Left hindlimb (tissue), 1 donor: ENCODE measurements around the gene FAM193B.

Experiments
- DNase-seq: peaks from one replicate; pipeline ENCODE4 v3.0.0-alpha.2; 2018

Gene FAM193B

DNA sequence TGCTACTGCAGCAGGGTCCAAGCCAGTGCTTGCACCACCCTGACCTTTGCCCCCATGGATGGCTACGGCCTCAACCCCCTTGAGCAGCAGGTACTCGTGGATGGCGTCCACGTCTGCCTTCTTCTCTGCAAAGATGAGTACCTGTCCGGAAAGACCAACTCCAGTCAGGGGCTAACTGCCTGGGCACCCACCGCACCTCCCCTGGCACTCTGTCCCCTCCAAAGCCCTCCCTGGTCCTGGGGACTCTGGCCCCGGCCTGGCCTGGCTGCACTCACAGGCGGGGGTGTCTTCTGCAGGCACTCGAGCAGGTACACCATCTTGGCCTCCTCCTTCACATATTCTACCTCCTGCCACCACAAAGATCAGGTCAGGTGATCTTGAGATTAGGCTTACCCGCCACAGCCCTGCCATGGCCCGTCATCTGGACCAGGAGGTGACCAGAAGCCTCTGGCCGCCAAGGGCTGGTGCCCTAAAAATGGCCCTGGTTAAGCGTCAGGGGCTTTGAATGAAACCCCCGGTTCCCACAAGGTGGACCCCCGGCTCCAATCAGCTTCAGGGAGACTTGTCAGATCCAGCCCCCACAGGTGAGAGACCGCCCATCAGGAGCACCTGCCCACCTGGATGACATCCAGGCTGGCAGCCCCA lies 41.5 kb downstream of the FAM193B start:
- DNase-seq = no peak

DNA sequence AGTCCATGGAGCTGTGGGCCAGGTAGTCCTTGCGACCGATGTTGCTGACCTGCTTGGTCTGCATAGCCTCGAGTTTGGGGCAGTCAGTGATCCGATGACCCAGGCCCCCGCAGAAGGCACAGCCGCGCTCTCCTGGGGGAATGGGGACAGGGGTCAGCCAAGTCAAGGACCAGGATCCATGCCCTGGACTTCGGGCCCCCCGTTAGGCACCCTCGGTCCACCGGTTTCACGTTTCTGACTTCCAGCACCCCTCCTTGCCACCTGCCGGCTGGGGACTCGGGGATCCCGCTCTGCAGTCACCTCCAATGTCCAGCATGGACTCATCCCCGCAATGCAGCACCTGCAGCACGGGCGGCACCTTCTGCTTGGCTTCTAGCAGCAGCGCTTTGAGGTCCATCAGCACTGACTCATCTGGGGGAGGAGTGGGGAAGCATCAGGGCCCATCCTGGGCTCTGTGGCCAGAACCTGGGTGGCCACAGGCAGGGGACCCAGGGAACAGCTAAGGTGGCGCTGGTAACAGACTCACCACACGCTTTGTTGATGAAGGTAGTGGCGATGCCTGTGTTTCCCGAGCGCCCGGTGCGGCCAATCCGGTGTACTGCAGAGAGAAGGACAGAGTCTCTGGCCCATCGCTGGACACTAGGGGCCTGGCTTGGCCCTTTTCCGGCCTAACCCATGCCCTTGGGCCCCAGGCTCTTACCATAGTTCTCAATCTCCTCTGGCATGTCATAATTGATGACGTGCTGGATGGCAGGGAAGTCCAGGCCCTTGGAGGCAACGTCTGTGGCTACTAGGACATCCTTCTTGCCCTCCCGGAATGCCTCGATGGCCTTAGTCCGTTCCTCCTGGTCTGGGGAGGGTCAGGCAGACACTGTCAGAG lies 42.3 kb downstream of the FAM193B start:
- DNase-seq = no peak

DNA sequence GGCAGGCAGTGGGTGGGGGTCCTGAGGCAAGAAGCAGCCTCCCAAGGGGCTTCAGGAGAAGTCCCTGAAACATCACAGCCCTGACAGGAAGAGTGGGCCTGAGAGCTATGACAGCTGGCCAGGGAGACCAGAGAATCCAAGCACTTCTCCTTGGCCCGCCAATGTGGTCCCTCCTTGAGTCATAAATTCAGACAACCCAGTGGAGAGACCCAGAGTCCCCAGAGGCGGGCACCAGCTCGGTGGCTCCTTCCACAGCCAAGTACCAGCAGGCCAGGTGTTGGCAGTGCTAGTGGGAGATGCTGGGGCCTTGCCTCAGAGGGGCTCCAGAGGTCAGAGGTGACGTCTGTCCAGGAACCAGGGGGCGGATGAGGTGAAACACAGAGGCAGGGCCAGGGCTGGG lies 43.2 kb downstream of the FAM193B start:
- no peak for DNase-seq

DNA sequence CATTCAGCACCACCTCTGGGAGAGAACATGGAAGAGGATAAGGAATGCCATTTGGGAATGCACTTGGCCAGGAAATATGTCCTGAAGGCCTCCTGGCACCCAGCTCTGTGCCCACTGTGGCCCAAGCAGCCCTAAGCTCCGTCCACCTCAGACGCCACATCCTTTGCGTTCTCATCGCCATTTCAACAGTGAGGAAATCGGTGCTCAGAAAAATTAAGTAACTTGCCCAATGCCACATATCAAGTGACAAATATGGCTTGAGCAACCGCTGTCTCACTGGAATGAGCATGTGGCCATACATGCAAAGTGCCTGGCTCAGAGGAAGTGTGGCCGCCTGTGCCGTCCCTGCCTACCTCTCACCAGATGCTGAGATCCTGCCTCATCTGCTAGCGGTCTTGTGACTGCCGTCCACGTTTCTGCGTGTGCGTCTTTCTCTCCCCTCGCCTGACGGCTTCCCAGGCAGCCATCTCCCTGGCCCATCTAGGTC lies 43.8 kb downstream of the FAM193B start:
- no peak for DNase-seq

DNA sequence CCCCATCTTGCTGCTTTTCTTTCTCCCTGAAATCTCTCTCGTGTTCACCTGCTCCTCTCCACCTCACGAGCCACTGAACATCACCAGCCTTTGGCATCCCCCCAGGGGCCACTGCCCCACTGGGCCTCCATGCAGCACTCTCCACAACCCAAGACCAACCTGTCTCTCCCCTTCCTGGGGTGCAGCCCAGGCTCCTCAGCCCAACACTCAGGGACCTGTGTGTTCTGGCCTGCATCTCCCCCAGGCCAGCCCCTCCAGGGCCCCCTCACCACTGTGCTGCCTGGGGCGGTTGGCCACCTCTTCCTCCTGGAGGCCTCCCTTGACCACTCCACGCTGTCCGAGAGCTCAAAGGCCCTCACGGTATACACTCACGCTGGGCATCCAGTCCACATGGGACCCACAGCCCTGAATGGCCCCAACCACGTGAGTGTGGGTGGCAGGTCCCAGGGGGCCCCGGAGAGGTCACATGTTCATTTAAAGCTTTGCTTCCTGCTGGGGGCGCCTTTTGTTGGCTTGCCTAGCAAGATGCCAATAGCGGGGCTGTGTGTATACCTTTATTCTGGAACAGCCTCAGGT lies 44.3 kb downstream of the FAM193B start:
- DNase-seq = no peak

DNA sequence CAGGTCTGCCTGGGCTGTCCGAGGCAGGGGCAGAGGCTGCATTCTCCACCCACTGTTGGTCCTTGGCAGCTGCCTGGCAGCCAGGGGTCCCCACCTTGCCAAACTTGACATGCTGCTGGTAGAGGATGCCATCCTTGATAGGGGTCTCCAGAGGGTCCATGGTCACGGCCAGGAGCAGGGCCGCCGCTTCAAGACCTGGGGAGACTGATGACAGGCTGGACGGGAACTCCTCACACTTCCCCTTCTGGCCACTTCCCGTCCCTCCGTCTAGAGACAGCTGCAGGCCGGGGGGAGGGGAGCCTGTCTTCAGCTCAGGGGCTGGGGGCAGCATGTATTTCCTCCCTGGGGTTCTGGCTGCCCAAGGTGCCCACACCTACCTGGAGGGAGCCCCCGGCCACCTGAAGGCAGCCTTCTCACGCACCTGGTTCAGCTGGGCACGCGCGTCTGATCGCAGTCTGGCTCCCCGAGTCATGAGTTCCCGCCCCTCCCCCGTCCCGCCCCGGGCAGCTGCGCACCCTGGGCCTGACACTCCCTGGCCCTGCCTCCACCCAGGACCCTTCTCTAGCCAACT lies 44.9 kb downstream of the FAM193B start, which contains the start of gene DOK3:
TSS of gene DOK3 (minus strand) at position 446 of the 571 bp plus-strand sequence. CDS start at position 160, 286 bp downstream.
- no peak for DNase-seq

DNA sequence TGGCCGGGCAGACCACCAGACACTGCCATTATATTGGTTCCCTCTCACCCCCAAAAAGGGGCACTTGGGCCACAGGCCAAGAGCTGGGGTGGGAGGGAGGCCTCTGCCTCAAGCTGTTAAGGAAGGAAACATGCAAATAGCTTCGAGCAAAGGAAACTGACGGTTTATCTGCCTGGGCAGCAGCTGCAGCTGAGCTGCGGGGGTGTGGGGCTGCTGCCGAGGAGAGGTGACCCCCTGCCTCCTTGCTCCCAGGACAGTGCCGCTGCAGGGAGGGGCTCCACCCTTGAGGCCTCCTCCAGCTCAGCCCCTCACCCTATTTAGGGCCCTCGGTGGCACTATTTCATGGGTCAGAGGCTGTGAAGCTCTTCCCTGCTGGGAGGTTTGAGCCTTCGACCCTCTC lies 45.5 kb downstream of the FAM193B start:
- DNase-seq = no peak

DNA sequence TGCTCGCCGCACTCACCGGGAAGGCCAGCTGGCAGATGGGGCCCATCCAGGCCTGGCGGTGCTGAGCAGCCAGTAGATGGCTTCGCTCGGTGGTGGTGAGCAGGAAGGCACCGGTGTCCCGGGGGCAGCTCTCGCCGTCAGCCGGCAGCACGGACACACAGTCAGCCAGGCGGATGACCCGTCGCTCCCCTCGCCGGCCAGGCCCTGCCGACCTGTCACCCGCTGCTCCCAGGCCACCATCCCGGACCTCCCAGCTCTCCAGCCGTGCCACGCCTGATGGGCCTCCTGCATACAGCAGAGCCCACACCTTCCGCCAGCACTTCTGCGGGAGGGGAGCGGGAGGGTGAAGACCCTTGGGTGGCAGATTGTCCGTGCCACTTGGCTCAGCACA lies 46.1 kb downstream of the FAM193B start:
- no peak for DNase-seq

DNA sequence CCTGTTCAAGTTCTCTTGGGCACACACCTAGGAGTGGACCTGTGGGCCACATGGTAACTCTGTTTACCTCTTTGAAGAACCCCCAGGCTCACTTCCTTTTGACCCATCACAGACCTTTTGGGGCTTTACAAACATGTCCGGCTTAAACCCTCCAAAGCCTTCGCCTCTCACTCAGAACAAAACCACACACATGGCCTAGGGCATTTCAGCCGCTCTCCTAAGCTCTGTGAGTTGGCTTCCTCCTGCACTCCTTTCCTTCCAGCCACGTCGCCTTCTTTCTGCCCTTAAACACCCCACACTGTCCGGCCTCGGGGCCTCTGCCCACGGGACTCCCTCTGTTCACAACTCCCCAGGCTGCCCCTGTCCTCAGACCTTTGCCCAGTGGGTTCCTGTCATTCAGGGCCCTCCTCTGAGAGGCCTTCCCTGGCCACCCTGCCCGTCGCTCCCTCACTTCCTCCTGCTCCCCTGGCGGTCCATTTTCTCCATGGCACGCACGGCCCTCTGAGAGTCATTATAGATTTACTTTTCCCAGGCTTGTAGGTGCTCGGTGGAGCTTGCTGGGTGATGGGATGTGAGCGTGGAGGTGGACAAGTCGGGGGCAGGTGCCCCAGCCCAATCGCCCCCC lies 46.7 kb downstream of the FAM193B start:
- DNase-seq = no peak

DNA sequence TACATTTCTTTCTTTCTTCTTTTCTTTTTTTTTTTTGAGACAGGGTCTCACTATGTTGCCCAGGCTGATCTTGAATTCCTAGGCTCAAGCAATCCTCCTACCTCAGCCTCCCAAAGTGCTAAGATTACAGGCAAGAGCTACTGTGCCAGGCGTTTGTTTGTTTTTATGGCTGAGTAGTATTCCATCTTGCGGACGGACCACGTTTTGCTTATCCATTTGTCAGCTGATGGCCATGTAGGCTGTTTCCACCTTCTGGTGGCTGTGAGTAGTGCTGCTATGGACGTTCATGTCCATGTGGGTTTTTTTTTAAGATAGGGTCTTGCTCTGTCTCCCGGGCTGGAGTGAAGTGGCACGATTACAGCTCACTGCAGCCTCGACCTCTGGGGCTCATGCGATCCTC lies 47.2 kb downstream of the FAM193B start:
- DNase-seq = no peak

DNA sequence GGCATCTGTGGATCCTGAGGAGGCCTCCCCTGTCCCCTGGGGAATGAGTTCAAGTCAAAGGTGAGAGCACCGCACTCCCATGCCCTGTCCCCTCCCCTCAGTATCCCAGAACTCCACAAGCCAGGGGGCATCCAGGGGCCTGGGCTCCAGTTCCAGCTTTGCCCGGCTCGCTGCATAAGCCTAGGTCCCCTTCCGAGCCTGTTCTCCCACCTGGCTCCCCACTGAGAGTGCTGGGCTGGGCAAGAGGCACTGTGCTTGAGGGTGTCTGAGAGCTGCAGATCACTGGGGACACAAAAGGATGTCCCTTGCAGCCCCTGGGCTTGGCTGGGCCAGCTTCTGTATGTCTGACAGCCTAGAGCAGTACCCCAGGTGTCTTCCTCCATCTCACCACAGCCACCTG lies 49.3 kb downstream of the FAM193B start:
- DNase-seq = no peak

DNA sequence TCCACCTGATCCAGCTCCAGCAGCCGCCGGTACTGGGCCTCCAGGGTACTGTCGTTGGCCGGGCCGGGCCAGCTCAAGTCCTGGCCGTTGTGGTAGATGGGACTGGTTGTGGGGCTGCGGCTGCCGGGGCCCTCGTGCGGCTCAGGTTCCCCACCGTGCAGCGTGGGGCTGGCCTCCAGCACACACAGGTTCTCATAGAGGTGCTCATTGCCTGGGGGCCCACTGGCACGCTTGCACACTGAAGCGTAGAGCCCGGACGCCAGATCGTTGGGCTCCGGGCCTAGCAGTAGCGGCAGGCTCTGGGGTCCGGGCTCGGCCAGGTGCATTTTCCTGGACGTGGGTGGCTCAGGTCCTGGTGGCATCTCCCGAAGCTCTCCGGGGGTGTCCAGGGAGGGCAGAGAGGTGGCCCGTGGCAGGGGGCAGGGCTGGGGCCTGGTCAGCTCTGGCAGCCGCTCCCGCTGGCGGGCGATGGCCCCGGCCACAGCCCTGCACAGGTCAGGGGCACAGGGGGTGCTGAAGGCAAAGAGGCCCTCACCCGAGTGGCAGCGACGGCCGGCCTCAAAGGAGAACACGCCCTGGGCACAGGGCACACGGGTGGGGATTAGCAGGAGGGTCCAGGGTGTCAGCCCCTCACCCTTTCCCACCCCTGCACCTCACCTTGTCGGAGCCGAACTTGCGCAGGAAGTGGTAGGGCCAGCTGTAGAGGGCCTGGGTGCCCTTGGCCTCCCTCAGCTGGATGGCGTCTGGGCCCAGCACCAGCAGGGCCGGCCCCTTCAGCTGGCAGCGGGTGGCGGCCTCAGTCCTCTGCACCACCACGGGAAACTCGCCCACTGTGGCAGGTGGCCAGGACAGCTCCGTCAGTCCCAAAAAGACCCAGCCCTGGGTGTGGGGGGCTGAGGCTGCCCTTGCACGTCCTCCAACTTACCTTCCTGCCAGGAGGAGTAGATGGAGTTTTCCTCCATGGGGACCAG lies 50.0 kb downstream of the FAM193B start:
- no peak for DNase-seq

DNA sequence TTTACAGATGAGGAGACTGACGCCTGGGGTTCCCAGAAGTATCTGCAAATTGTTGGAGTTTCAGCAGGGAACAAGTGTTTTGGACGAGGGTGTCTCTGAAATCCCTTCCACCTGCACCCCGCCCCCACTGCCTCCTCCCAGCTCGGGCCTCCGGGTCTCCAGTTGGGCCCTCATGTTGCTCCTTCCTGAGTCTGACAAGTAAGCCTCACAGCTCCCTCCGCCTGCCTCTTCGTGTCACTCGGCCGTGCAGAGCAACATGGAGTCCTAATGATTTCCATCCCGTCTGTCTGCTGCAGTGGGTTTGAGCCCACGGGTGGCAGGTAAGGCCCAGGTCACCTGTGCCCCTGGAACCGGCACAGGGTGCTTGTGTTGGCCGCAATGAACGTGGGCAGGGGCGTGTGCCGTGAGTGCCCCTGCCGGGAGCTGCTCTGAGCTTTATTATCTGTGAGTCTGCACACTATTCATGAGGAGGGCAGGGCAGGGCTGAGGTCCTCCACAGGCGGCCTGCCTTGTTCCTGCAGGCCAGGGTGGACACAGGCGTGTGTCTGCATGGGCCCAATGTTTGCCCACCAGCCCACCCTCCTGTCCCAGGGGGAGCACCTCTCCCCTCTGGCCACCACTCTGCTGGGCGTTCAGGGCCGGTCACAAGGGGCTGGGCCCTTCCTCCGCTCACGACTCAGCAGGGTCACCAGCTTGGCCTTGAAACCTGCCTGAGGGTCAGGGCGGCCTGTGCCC lies 50.8 kb downstream of the FAM193B start:
- DNase-seq = no peak

DNA sequence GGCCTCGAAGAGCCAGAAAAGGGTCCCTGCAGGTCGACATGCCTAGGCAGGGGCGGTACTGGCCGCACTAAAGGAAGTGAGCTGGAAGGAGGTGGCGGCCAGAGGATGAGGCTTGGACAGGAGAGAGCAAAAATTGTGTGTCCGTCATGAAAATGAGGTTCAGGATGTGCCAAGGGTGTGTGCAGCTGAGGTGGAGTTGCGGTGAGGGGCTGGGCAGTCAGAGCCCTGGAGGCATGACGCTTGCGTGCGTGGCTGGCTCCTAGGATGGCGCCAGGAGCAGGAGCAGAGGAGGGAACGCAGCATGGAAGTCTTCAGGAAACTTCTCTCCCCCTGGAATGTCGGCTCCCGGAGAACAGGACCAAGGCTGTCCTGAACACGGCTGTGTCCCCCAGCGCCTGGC lies 51.5 kb downstream of the FAM193B start:
- DNase-seq = no peak

DNA sequence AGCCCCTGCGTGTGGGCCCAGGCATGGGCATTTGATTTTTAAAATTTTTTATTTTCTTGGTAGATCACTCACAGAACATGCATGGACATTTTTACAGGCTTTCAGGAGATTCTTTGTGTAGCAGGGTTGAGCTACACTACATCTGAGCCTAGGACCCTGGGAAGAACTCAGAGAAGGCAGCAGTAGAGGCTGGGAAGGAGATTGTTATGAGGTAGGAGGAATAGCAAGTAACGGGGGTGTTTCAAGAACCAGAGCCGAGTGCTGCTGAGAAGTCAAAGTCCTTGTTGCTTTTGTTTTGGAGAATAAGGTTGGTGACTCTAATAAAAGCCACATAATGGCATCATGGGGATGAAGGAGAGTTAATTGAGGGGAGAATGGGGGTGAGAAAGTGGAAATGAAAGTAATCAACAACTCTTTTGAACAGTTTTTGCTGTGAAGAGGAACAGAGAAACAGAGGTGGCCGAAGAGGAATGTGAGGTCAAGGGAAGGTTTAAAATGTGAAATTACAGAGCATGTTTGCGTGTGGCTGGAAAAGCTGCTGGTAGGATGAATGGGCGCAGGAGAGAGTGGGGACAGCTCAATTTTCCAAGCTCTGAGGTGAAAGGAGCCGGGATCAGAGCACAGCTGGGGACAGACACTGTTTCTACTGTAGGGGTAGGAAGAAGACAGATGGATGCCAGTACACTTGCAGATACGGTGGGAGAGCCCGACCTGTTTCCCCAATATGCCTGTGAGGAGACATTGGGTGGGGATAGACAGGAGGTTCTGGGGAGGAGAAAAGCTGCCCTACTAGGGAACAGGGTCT lies 52.3 kb downstream of the FAM193B start:
- no peak for DNase-seq

DNA sequence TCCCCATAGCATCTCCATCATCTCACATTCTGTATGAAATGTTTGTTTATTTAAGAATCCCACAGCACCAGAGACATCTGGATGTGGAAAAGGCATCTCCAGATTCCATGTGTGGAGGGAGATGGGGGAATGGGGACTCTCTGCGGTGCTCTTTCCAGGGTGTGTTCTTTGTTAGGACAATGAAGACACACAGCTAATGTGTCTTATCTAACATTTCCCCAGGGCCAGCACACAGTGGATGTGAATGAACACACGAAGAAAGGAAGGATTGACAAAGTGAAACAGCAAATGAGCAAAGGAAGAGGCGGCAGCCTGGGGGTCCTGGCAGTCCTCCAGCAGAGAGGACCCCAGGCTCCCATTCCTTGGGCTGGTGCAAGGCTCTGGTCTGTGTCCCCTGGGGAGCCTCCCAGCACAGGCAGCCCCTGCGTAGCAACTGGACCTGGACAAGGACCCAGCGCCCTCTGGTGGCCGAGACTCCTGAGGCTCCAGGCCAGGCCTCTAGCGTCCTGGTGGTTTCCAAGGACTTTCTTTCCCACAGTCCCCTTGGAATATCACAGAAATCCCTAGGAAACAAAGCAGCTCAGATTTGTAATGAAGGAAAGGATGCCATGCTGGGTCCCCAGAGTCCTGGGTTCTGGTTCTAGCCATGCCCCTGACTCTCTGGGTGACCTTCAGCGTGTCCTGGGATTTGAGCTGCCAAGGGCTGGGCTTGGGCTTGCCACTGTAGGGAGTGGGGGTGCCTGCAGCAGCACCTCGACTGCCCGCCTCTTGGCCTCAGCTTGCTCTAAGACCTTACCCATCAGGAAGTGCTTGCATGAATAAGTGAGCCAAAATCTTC lies 53.5 kb downstream of the FAM193B start:
- peak; percentile 87 for DNase-seq

DNA sequence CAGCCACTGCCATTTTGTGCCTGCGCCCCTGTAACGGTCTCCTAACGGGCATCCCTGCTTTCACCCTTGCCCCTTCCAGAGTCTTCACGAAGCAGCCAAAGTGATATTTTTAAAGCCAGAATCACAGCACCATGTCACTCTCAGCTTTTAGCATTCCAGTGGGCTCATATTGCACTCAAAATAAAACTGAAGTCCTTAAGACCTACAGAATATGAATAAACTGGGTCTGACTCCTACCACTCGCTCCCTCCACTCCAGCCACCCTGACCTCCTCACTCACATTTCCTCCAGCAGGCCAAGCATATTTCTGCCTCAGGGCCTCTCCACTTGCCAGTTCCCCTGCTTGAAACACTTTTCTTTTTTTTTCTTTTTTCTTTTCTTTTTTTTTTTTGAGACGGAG lies 54.5 kb downstream of the FAM193B start:
- DNase-seq = no peak

DNA sequence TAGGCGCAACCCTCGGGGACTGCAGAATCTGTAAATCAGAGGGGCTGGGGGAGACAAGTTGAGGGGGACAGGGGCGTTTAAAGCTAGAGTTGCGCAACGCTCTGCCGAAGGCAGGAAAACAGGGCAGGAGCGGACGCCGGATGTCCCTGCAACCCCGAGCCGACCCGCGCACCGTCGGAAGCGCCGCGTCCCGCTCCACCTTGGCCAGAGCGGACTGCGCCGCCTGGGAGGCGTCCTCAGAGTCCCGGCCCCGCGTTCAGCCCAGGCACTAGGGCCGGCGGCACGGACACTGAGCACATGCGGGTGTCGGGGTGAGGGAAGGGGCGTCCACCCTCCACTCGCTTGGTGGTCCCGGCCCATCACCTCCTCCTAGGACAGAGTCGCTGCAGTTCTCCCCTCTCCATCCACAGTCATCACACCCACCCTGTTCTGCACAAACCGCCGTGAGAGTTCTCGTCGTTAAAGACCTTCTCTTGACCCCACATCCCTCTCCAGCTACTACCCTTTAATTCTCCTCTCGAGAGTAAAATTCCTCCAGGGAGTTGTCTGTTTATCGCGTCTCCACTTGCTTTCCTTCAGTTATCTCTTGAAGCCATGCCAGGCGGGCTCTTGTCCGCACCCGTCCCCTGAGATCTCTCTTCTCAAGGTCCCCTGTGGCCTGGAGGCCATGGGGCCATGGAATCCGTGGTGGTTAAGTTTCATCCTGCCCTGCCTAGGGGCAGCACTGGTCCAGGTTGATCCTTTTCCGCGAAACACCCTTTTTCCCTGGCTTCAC lies 56.2 kb downstream of the FAM193B start:
- no peak for DNase-seq
